VCaP (cell line): ENCODE data around the gene DPH2.

Experiments
- H3K27ac ChIP-seq: fragments of 450-650 bp; 2 replicates; pipeline ENCODE4 v1.5.1; 2017
- CTCF ChIP-seq: fragments of 450-650 bp; conservative IDR thresholded peaks from 2 replicates; pipeline ENCODE4 v1.5.1; 2017; ENCODE audit warnings: mild to moderate bottlenecking, moderate library complexity

Gene DPH2

DNA sequence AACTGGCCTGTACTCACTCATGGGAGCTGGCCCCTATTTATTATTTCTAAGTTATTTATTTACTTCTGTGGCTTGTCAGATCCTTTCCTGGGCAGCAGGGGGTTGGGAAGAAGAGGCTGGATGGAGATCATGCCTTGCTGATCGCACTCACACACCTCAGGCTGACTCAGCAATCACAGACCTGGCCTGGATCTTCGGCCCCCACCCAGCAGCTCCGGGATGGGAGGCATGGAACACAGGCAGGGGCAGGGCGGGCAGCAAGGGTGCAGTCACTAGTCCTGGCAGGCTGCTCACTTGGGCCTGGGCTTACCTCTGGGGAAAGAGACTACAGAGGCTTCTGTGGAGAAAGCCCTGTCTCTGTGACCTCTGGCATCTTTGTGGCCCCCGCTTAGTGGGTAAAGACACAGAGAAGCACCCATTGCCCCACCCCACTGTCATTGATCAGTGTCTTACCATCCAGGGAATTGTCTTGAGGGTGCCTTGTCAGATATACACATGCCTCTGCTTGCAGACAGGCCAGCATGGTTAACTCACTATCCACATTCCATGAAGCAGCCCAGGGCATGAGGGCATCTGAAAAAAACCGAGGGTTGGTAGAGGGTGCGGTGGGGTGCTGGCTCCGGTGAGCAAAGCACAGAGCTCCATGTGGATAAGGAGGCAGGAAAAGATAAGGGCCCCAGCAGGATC, 32.5 kb upstream of the DPH2 start:
- H3K27ac ChIP-seq, result peak overlapping the region; percentile 95

DNA sequence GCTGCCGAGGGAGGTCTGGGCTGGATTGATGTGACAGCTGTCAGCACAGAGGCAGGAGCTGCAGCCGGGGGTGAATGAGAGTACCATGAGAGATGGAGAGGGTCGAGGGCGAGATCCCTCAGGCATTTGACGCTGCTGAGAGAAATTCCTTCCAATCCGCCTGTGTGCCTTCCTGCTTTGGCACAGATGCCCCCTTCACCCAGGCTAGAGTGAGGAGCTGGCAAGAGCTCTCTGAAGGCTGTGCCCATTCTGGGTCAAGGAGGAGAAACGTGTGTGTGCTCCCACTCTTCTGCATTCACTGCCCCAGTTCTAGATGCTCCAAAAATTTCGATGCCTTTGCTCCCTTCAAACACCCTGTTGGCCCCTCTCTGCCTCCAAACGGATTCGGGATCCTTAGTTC, 31.4 kb upstream of the DPH2 start:
- TF ChIP-seq CTCF, result no peak
- no peak overlapping the region for H3K27ac ChIP-seq

More for the DNA sequence above, 32.5 kb upstream of the DPH2 start:
- no peak for TF ChIP-seq CTCF

DNA sequence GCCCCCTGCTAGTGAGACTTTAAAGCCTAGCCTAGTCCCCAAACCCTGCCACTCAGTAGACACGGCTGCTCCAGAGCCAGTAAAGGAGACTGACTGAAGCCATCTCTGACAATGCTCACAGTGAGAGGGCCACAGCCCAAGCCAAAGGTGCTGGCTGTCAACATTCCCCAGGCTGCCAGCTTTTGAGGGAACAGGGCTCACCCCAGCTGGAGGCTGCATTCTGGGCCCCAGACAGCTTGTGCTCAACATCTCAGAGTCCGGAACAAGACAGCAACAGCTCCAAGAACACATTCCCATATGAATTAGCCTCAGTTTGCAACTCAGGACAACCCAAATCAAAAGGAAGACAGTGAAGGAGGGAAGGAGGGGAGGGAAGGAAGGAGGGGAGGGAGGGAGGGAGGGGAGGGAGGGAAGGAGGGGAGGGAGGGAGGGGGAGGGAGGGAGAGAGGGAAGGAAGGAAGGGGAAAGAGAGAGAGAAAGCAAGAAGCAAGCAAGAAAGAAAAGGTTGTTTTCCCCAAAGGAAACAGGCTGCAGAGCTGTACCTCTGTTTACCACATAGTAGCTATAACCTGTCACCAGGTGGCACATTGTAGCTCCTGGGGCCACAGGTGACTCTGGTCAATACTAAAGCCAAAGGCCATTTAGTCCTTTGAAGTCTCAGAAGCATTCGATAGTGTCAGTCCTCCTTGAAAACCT, 30.8 kb upstream of the DPH2 start:
- H3K27ac ChIP-seq, result no peak overlapping the region
- no peak for TF ChIP-seq CTCF

GRCh38 chr1:43942411-43942810, 27.4 kb upstream of the DPH2 start:
- H3K27ac ChIP-seq, result no peak overlapping the region
- TF ChIP-seq CTCF, result no peak

DNA sequence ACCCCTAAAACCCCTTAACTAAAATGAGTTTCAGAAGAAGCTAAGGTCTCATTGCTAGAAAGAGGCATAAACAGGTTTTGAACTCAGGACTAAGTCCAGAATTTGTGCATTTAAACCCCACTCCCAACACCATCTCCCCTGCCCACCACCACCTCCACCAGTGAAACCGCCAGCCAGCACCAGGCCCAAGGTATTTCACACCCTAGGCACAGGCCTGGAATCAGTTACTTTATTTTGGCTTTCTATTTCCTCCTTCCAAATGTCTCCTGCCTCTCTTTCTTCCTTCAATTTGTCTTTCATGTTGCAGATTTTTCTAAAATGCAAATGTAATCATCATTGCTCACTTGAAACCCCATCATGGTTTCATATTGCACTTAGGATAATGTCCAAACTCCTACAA, 24.9 kb upstream of the DPH2 start:
- H3K27ac ChIP-seq, result peak overlapping the region; percentile 96; the same call in 1 of the 2 replicates
- no peak for TF ChIP-seq CTCF

DNA sequence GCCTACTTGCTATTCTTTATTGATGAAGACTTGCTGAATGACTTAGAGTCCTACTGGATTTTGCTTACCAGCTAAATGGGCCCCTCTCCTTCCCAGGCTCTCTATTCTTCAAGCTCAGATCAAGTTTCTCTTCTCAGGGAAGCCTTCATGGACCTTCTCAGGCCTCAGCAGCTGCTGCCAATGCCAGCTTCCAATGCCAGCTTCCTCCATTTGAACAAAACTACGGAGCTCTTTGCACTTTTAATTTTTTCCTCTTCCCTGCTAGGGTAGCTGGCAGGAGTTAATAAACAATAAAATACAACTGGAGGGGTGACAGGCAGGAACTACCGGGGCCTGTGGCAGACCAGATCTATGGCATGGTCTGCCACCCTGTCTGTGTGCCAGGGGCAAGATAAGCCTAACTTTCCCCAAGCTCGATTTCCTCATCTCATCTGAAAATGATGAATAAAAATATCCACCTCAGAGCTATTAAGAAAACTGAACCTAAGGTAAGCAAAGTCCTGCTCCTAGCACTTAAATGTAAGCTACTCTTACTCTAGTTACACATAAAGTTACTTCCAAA, 24.1 kb upstream of the DPH2 start:
- no peak for TF ChIP-seq CTCF
- H3K27ac ChIP-seq, result peak overlapping the region; percentile 96

DNA sequence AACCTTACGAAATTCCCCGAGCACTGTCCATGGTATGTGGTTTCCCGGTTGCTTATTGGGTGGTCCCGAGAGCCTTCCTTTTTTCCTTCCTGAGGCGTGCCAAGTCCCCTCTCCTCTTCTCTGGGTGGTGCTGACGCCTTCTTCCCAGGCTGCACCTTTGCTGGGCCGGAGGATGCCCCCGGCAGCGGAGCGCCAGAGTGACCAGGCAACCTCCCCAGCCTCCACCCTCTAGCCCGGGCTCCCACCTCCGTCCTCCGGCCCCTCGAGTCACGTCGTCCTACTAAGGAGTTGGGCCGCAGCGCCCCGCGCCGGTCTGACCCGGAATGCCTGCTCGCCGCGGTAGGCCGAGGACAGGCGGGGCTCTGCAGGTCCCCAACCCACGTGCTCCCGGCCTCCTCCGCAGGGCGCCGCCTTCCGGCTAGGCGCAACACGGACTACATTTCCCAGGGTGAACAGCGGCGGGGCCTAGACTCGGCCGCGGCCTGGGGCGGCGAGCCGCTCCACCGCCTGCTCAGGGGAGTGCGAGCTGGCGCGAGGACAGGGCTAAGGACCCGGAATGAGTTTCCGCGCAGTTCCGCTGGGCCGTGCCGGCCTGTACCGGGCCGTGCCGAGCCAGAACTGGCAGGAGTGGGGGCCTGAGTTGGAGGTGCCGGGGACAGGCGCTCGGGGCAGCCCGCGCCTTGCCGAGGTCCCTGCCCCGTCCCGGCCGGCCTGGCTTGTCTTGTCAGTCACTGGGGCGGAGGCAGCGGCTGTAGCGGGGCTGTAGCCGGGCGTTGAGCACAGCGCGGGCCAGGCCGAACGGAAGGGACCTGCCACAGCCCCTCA, 23.4 kb upstream of the DPH2 start, which contains the start of gene IPO13:
Gene IPO13 (plus strand): TSS at position 715 of the 825 bp plus-strand sequence. CDS start 651 bp downstream, outside the sequence.
- peak; percentile 82 for TF ChIP-seq CTCF
- peak within 1 kb of the TSS; percentile 96 for H3K27ac ChIP-seq
